ENCODE measurements around the gene HRG. TPM values are rescaled to one million over a fixed set of nuclear protein-coding genes. Genes with fewer than 3 reads are reported as not detected.
A peak's percentile ranks its signal among the peaks of the same experiment; 100 is the strongest.

The HRG gene
- total and polyA plus RNA-seq, 2 of the 4 experiments (the other 2 are of a cell fraction) = not detected

DNA sequence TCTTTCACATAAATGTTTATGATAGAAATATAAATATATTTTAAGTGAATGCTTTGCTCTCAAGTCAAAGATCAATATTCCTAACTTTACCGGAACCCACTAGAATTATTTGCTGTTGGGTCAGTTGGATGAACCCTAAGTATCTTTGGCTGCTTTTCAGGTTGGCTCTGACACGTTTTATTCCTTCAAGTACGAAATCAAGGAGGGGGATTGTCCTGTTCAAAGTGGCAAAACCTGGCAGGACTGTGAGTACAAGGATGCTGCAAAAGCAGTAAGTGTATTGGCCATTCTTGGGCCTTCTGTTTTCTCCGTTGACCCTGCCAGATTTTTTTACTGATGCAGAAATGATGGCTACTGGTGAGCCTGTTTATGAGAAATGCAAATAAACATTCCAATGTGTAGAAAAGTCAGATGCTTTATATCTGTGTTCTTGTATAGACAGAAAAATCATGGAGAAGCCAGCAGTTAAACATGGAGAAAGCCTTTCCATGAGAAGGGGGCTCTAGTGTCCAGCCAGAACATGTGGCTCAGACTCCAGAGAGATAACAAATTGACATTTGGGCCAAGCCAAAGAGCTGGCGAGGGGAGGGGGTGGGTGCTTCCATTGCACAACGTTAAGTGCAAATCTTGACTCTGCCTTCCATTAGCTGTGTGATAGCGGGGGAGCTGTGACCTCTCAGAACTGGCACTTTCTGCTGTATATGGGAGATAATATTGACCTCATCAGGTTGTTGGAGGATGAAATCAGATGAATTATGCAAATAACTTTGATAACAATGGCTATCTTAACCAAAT is 54.3 kb downstream of the HRG start:
- H3K4me2 ChIP-seq (ENCODE audit: low read depth, low read length) = no peak overlapping the region
- no peak overlapping the region for H3K4me3 ChIP-seq (ENCODE audit: insufficient read depth, low read depth, low read length)
- H3K27me3 ChIP-seq (ENCODE audit: control insufficient read depth, insufficient read depth, low read length) = peaks cover 3% of the 10 kb centered on the region
- no peak overlapping the region for H4K91ac ChIP-seq (ENCODE audit: insufficient read depth, low read depth, low read length)
- H3K18ac ChIP-seq (ENCODE audit: low read depth, low read length) = no peak overlapping the region
- ChIA-PET POLR2A (ENCODE audit: unreplicated experiment) (no interaction called here), CTCF (no interaction called here)
- no TSS peak for BruUV-seq (replicated peaks)
- no peaks in the 10 kb centered on the region for H3K9me1 ChIP-seq (ENCODE audit: insufficient read depth, low read length)
- in situ Hi-C loops (cut with MboI; ENCODE audit: low sequenced_read_pairs) = no loop called here
- H3K9ac ChIP-seq (ENCODE audit: low read depth, low read length) = no peak overlapping the region
- TF ChIP-seq CHD1 (IDR thresholded peaks at IDR 0.05; ENCODE audit: low read depth, low read length) = no peak
- no peak for TF ChIP-seq BHLHE40 (IDR thresholded peaks at IDR 0.05; ENCODE audit: low read depth, low read length)
- TF ChIP-seq SMC3 (IDR thresholded peaks at IDR 0.05; ENCODE audit: low read depth, low read length) = no peak
- TF ChIP-seq RFX5 (IDR thresholded peaks at IDR 0.05; ENCODE audit: low read depth, low read length) = no peak
- TF ChIP-seq MAFK (IDR thresholded peaks at IDR 0.05; ENCODE audit: low read depth, low read length) = no peak
- TF ChIP-seq, protein P1, sequence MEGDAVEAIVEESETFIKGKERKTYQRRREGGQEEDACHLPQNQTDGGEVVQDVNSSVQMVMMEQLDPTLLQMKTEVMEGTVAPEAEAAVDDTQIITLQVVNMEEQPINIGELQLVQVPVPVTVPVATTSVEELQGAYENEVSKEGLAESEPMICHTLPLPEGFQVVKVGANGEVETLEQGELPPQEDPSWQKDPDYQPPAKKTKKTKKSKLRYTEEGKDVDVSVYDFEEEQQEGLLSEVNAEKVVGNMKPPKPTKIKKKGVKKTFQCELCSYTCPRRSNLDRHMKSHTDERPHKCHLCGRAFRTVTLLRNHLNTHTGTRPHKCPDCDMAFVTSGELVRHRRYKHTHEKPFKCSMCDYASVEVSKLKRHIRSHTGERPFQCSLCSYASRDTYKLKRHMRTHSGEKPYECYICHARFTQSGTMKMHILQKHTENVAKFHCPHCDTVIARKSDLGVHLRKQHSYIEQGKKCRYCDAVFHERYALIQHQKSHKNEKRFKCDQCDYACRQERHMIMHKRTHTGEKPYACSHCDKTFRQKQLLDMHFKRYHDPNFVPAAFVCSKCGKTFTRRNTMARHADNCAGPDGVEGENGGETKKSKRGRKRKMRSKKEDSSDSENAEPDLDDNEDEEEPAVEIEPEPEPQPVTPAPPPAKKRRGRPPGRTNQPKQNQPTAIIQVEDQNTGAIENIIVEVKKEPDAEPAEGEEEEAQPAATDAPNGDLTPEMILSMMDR (conservative IDR thresholded peaks at IDR 0.05; ENCODE audit: low read depth, low read length) = no peak
- TF ChIP-seq CEBPB (IDR thresholded peaks at IDR 0.05; ENCODE audit: low read depth, low read length) = no peak
- TF ChIP-seq, protein P2, sequence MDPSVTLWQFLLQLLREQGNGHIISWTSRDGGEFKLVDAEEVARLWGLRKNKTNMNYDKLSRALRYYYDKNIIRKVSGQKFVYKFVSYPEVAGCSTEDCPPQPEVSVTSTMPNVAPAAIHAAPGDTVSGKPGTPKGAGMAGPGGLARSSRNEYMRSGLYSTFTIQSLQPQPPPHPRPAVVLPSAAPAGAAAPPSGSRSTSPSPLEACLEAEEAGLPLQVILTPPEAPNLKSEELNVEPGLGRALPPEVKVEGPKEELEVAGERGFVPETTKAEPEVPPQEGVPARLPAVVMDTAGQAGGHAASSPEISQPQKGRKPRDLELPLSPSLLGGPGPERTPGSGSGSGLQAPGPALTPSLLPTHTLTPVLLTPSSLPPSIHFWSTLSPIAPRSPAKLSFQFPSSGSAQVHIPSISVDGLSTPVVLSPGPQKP (IDR thresholded peaks at IDR 0.05; ENCODE audit: borderline replicate concordance, low read depth, low read length) = no peak
- TF ChIP-seq, protein P3, sequence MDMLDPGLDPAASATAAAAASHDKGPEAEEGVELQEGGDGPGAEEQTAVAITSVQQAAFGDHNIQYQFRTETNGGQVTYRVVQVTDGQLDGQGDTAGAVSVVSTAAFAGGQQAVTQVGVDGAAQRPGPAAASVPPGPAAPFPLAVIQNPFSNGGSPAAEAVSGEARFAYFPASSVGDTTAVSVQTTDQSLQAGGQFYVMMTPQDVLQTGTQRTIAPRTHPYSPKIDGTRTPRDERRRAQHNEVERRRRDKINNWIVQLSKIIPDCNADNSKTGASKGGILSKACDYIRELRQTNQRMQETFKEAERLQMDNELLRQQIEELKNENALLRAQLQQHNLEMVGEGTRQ (IDR thresholded peaks at IDR 0.05; ENCODE audit: low read depth, low read length) = no peak
- no peak for TF ChIP-seq MXI1 (IDR thresholded peaks at IDR 0.05; ENCODE audit: borderline replicate concordance, low read depth, low read length)
- no peak for TF ChIP-seq MAZ (IDR thresholded peaks at IDR 0.05; ENCODE audit: borderline replicate concordance, low read depth, low read length)
- TF ChIP-seq NFE2L2 (IDR thresholded peaks at IDR 0.05; ENCODE audit: low read depth, low read length) = no peak
- H3K14ac ChIP-seq (replicated peaks; ENCODE audit: low read depth, low read length) = no peak overlapping the region
- H3K56ac ChIP-seq (ENCODE audit: extremely low read depth, insufficient read depth, low read length) = no peak overlapping the region
- ATAC-seq (ENCODE audit: low read depth) = peak; percentile 59
- peaks cover 2% of the 10 kb centered on the region; the same call in 1 of the 2 replicates for H3K4me1 ChIP-seq (ENCODE audit: control insufficient read depth, insufficient read depth, low read length)
- H4K20me1 ChIP-seq (ENCODE audit: insufficient read depth, low read length) = no peaks in the 10 kb centered on the region
- dilution Hi-C loops (cut with HindIII; ENCODE audit: low sequenced_read_pairs, unreplicated experiment) = no loop called here
- intact Hi-C loops (cut with micrococcal nuclease) = no loop called here
- H2BK15ac ChIP-seq (ENCODE audit: low read depth, low read length) = no peak overlapping the region
- no peaks in the 10 kb centered on the region for H3K36me3 ChIP-seq (ENCODE audit: control insufficient read depth, insufficient read depth, low read length)
- H3K79me1 ChIP-seq (ENCODE audit: low read depth in 1 of 2, low read length in 2 of 2) = no peaks in the 10 kb centered on the region
- no peak overlapping the region for H3K23ac ChIP-seq (ENCODE audit: low read depth, low read length)
- 0% methylated on average over 3 of the region's 7 CpGs; no CpG with 5 or more reads in 1 of the 2 experiments for WGBS, 2 experiments (ENCODE audit: extremely low coverage in 2 of 2, insufficient read length in 1 of 2)
- no peak overlapping the region for H3K27ac ChIP-seq (ENCODE audit: insufficient read depth, low read length)
- H3K4ac ChIP-seq (ENCODE audit: low read depth, low read length) = no peak overlapping the region
- no peaks in the 10 kb centered on the region for H3K9me3 ChIP-seq (ENCODE audit: control insufficient read depth, insufficient read depth, low read length)
- H2AK5ac ChIP-seq (ENCODE audit: low read depth, low read length) = no peak overlapping the region
- no peak overlapping the region for H2BK120ac ChIP-seq (ENCODE audit: low read depth, low read length)
- H2BK20ac ChIP-seq (ENCODE audit: low read depth, low read length) = no peak overlapping the region
- H4K8ac ChIP-seq (ENCODE audit: low read depth in 2 of 2, low read length in 2 of 2) = no peak overlapping the region
- no peak overlapping the region for H2BK5ac ChIP-seq (ENCODE audit: low read depth, low read length, poor library complexity, severe bottlenecking)
- no peak overlapping the region for H2AFZ ChIP-seq (replicated peaks; ENCODE audit: low read length, poor library complexity)
- DNase-seq = no peak
- no peak overlapping the region for H4K5ac ChIP-seq (ENCODE audit: low read depth, low read length)
- no peak overlapping the region for H2AK9ac ChIP-seq (replicated peaks; ENCODE audit: low read depth, low read length, poor library complexity)
